A549 (cell line): ENCODE results near the gene POLR1C. TPM values are rescaled to one million over a fixed set of nuclear protein-coding genes. Genes with fewer than 3 reads are reported as not detected.
"Not testable (repeated sequence)": the region's sequence is repeated elsewhere in the genome, so short reads cannot be mapped to it uniquely, and the experiment has no call there.

Experiments
- ATAC-seq, 2 experiments: fragments of 200-7000 bp in 1 of 2; fragments of >200 bp in 1 of 2; cut with Nextera tagmentation in 1 of 2; cut with Tn5 transposase in 1 of 2; 3 replicates each; pipeline versions ENCODE4 v1.8.0 to v1.9.1; 2018 to 2020; ENCODE audit warnings: mild to moderate bottlenecking in 1 of 2, moderate library complexity in 1 of 2
- CTCF ChIA-PET: fragments of 300-600 bp; sonication (Branson Sonifier 250); formaldehyde crosslinking; extraction: SDS; loops from one replicate; lab custom pipeline; 2021; ENCODE audit warnings: antibody characterized with exemption, inconsistent platforms; lab: Yijun Ruan, JAX
- POLR2A ChIA-PET: fragments of 350-600 bp; formaldehyde crosslinking; extraction: SDS; loops from one replicate; lab custom pipeline; 2021; ENCODE audit warnings: antibody characterized with exemption, inconsistent platforms; lab: Yijun Ruan, JAX
- DNase-seq, 2 experiments: peaks; one replicate each; pipeline versions ENCODE4 v3.0.0 to v3.0.0-alpha.2; 2011 to 2016; ENCODE audit warnings: low read depth in 1 of 2, low spot score in 1 of 2
- FAIRE-seq: peaks from 2 replicates; lab custom pipeline; 2011; peaks lifted over from hg19 to GRCh38; lab: Jason Lieb, UNC
- H3K27ac ChIP-seq, 2 experiments: fragments of >200 bp; sonication (Bioruptor Twin); formaldehyde crosslinking; 3 replicates each; pipeline ENCODE4 v1.5.1; 2016 to 2017
- H3K4me1 ChIP-seq: fragments of >200 bp; sonication (Bioruptor Twin); formaldehyde crosslinking; 3 replicates; pipeline ENCODE4 v1.6.1; 2016
- H3K4me2 ChIP-seq: fragments of >200 bp; sonication (Bioruptor Twin); formaldehyde crosslinking; 3 replicates; pipeline ENCODE4 v1.6.1; 2016
- H3K4me3 ChIP-seq: fragments of >200 bp; sonication (Bioruptor Twin); formaldehyde crosslinking; 3 replicates; pipeline ENCODE4 v1.5.1; 2016
- H3K9me3 ChIP-seq: fragments of >200 bp; sonication (Bioruptor Twin); formaldehyde crosslinking; 3 replicates; pipeline ENCODE4 v1.6.1; 2016
- CBX2 ChIP-seq: fragments of 200-600 bp; sonication (generic); IDR thresholded peaks from 2 replicates; pipeline ENCODE4 v1.6.1; 2016; ENCODE audit warnings: low read depth, mild to moderate bottlenecking, borderline replicate concordance
- CBX8 ChIP-seq: fragments of 200-600 bp; sonication (generic); IDR thresholded peaks from 2 replicates; pipeline ENCODE4 v1.6.1; 2016
- CHD4 ChIP-seq: fragments of 200-600 bp; sonication (generic); IDR thresholded peaks from 2 replicates; pipeline ENCODE4 v1.6.1; 2016; ENCODE audit warnings: antibody characterized with exemption, mild to moderate bottlenecking, borderline replicate concordance
- EHF ChIP-seq: fragments of 250-450 bp; sonication (Bioruptor Pico); IDR thresholded peaks from 2 replicates; pipeline ENCODE4 v1.5.0; 2020; ENCODE audit warnings: mild to moderate bottlenecking
- EHMT2 ChIP-seq: fragments of 200-600 bp; sonication (generic); IDR thresholded peaks from 2 replicates; pipeline ENCODE4 v1.6.1; 2016; ENCODE audit warnings: antibody characterized with exemption, low read depth, mild to moderate bottlenecking, moderate library complexity
- FOSL2 ChIP-seq, 2 experiments: fragments of 450-650 bp in 1 of 2; fragments of >200 bp in 1 of 2; sonication (Bioruptor Twin) in 1 of 2; formaldehyde crosslinking; IDR thresholded peaks; 2 replicates each; pipeline versions ENCODE4 v1.5.0 to v1.6.1; 2016 to 2020; ENCODE audit warnings: mild to moderate bottlenecking in 1 of 2, moderate library complexity in 1 of 2
- FOXS1 ChIP-seq: fragments of 250-450 bp; sonication (Bioruptor Pico); IDR thresholded peaks from 2 replicates; pipeline ENCODE4 v1.5.0; 2020; ENCODE audit warnings: mild to moderate bottlenecking, moderate library complexity
- HEYL ChIP-seq: fragments of 250-450 bp; sonication (Bioruptor Pico); IDR thresholded peaks from 2 replicates; pipeline ENCODE4 v1.8.0; 2021; ENCODE audit warnings: mild to moderate bottlenecking, moderate library complexity
- HOXB5 ChIP-seq: fragments of 250-450 bp; sonication (Bioruptor Pico); IDR thresholded peaks from 2 replicates; pipeline ENCODE4 v1.5.0; 2020; ENCODE audit warnings: mild to moderate bottlenecking, moderate library complexity
- JUNB ChIP-seq: fragments of >200 bp; sonication (Bioruptor Twin); formaldehyde crosslinking; IDR thresholded peaks from 2 replicates; pipeline ENCODE4 v1.6.1; 2016
- MAFK ChIP-seq: fragments of 450-650 bp; IDR thresholded peaks from 2 replicates; pipeline ENCODE4 v1.6.1; 2014; ENCODE audit not compliant: partially characterized antibody
- MYC ChIP-seq: IDR thresholded peaks from 2 replicates; pipeline ENCODE4 v1.6.1; 2012; ENCODE audit warnings: mild to moderate bottlenecking, inconsistent platforms, low read length, improper control_type of control experiment, borderline replicate concordance
- NPAS2 ChIP-seq: fragments of 250-450 bp; sonication (Bioruptor Pico); IDR thresholded peaks from 2 replicates; pipeline ENCODE4 v1.8.0; 2022; ENCODE audit warnings: mild to moderate bottlenecking, moderate library complexity, borderline replicate concordance
- NR3C1 ChIP-seq: fragments of >200 bp; sonication (Bioruptor Twin); formaldehyde crosslinking; IDR thresholded peaks from 3 replicates; pipeline ENCODE4 v1.6.1; 2017
- POLR2A ChIP-seq: IDR thresholded peaks from 2 replicates; pipeline ENCODE4 v1.6.1; 2012; ENCODE audit warnings: mild to moderate bottlenecking, low read length
- POLR2AphosphoS2 ChIP-seq: conservative IDR thresholded peaks from 2 replicates; pipeline ENCODE4 v1.6.1; 2012; ENCODE audit warnings: low read length, improper control_type of control experiment, inconsistent platforms
- RARB ChIP-seq: fragments of 250-450 bp; sonication (Bioruptor Pico); IDR thresholded peaks from 2 replicates; pipeline ENCODE4 v1.8.0; 2021; ENCODE audit warnings: mild to moderate bottlenecking, moderate library complexity
- RFX5 ChIP-seq: fragments of 450-650 bp; IDR thresholded peaks from 2 replicates; pipeline ENCODE4 v1.7.1; 2014; ENCODE audit warnings: antibody characterized with exemption, mild to moderate bottlenecking, moderate library complexity
- RNF2 ChIP-seq: fragments of 200-600 bp; sonication (generic); IDR thresholded peaks from 2 replicates; pipeline ENCODE4 v1.6.1; 2016; ENCODE audit warnings: low read depth, mild to moderate bottlenecking, antibody characterized with exemption, moderate library complexity, borderline replicate concordance
- TP53 ChIP-seq: fragments of 250-450 bp; sonication (Bioruptor Pico); IDR thresholded peaks from 2 replicates; pipeline ENCODE4 v1.5.0; 2021; ENCODE audit warnings: mild to moderate bottlenecking, moderate library complexity
- ZFP36 ChIP-seq: fragments of 450-650 bp; IDR thresholded peaks from 2 replicates; pipeline ENCODE4 v1.6.1; 2014; ENCODE audit warnings: borderline replicate concordance; ENCODE audit not compliant: partially characterized antibody
- ZSCAN20 ChIP-seq: fragments of 250-450 bp; sonication (Bioruptor Pico); IDR thresholded peaks from 2 replicates; pipeline ENCODE4 v1.8.0; 2022; ENCODE audit warnings: mild to moderate bottlenecking, moderate library complexity
- WGBS: methylation state at CpG from one replicate; pipeline ENCODE4 v1.1.6; 2017; ENCODE audit errors: missing lambda C conversion rate; 5-methylcytosine and 5-hydroxymethylcytosine counted together
- polyA plus RNA-seq, 4 experiments: library from polyadenylated mRNA; depleted of rRNA in 3 of 4; stranded (reverse); fragments of >200 nt; fragmentation: RNase III in 1 of 4; extraction: RNeasy Plus Mini Kit Qiagen cat#74134 plus additional on column Dnase treatment in 1 of 4; gene quantifications; 2 replicates in 3 of 4; 3 replicates in 1 of 4; pipeline ENCODE4 v1.2.3, GENCODE V29; 2011 to 2017
- TF ChIP-seq, protein P1 (sequence below): IDR thresholded peaks from 2 replicates; pipeline ENCODE4 v1.6.1; 2012; ENCODE audit warnings: low read depth, borderline replicate concordance
- TF ChIP-seq, protein P2 (sequence below): fragments of 150-350 bp; IDR thresholded peaks from 2 replicates; pipeline ENCODE4 v1.6.1; 2014; ENCODE audit warnings: low read depth, mild to moderate bottlenecking, low read length
- TF ChIP-seq, protein P3 (sequence below): fragments of 250-450 bp; sonication (Bioruptor Pico); IDR thresholded peaks from 2 replicates; pipeline ENCODE4 v1.5.0; 2020; ENCODE audit warnings: low read depth, mild to moderate bottlenecking, moderate library complexity
- TF ChIP-seq, protein P4 (sequence below): fragments of >200 bp; sonication (Bioruptor Twin); formaldehyde crosslinking; IDR thresholded peaks from 3 replicates; pipeline ENCODE4 v1.5.1; 2016
- TF ChIP-seq, protein P5 (sequence below): fragments of 450-650 bp; IDR thresholded peaks from 2 replicates; pipeline ENCODE4 v1.6.1; 2014; ENCODE audit warnings: antibody characterized with exemption

POLR1C gene
- polyA plus RNA-seq, 2 of the 4 experiments (the other 2 are of a cell fraction): 48.5 to 63.1 TPM

DNA sequence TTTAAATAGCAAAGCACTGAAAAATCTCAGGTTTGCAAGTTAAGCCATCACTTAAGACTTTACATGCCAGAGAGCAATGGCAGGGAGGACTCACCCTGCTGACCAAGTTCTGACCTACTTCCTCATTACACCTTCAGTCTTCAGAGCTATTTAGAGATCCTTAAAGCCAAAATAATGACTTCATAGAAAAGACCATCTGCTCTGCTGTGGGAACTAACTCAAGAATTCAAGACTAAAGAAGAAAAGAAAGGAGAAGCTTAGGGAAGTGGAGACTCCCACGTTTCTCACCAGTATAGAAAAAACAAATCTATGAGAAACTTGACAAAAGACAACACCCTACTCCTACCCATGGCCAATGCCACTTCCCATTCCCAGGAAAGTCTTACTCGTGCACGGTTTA lies 30.3 kb downstream of the POLR1C start:
- Histone ChIP-seq H3K4me3 (no peak overlapping the region), H3K27ac (no peak overlapping the region), H3K9me3 (no peaks in the 10 kb centered on the region), H3K4me1 (no peaks in the 10 kb centered on the region), H3K4me2 (no peak overlapping the region)
- ATAC-seq (no peak), FAIRE-seq (no peak), DNase-seq (no peak)
- ChIA-PET CTCF (interaction anchor here (0.5 kb wide), 1 partner anchor 592 kb away, joined by 3 read pairs; no protein-coding TSS in a partner anchor), POLR2A (no interaction called here)
- WGBS: 92% methylated on average over 3 of the region's 3 CpGs
- TF ChIP-seq, protein P1, sequence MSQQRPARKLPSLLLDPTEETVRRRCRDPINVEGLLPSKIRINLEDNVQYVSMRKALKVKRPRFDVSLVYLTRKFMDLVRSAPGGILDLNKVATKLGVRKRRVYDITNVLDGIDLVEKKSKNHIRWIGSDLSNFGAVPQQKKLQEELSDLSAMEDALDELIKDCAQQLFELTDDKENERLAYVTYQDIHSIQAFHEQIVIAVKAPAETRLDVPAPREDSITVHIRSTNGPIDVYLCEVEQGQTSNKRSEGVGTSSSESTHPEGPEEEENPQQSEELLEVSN: no peak
- TF ChIP-seq RNF2: no peak
- no peak for TF ChIP-seq CBX2
- TF ChIP-seq, protein P2, sequence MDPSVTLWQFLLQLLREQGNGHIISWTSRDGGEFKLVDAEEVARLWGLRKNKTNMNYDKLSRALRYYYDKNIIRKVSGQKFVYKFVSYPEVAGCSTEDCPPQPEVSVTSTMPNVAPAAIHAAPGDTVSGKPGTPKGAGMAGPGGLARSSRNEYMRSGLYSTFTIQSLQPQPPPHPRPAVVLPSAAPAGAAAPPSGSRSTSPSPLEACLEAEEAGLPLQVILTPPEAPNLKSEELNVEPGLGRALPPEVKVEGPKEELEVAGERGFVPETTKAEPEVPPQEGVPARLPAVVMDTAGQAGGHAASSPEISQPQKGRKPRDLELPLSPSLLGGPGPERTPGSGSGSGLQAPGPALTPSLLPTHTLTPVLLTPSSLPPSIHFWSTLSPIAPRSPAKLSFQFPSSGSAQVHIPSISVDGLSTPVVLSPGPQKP: no peak
- no peak for TF ChIP-seq HOXB5 (CRISPR knock-in tag)
- TF ChIP-seq, protein P3, sequence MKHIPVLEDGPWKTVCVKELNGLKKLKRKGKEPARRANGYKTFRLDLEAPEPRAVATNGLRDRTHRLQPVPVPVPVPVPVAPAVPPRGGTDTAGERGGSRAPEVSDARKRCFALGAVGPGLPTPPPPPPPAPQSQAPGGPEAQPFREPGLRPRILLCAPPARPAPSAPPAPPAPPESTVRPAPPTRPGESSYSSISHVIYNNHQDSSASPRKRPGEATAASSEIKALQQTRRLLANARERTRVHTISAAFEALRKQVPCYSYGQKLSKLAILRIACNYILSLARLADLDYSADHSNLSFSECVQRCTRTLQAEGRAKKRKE (CRISPR knock-in tag): no peak
- no peak for TF ChIP-seq TP53 (CRISPR knock-in tag)
- TF ChIP-seq NR3C1: no peak
- no peak for TF ChIP-seq ZSCAN20 (CRISPR knock-in tag)
- TF ChIP-seq, protein P4, sequence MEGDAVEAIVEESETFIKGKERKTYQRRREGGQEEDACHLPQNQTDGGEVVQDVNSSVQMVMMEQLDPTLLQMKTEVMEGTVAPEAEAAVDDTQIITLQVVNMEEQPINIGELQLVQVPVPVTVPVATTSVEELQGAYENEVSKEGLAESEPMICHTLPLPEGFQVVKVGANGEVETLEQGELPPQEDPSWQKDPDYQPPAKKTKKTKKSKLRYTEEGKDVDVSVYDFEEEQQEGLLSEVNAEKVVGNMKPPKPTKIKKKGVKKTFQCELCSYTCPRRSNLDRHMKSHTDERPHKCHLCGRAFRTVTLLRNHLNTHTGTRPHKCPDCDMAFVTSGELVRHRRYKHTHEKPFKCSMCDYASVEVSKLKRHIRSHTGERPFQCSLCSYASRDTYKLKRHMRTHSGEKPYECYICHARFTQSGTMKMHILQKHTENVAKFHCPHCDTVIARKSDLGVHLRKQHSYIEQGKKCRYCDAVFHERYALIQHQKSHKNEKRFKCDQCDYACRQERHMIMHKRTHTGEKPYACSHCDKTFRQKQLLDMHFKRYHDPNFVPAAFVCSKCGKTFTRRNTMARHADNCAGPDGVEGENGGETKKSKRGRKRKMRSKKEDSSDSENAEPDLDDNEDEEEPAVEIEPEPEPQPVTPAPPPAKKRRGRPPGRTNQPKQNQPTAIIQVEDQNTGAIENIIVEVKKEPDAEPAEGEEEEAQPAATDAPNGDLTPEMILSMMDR: no peak
- no peak for TF ChIP-seq EHMT2
- no peak for TF ChIP-seq NPAS2
- no peak for TF ChIP-seq EHF
- TF ChIP-seq, protein P5, sequence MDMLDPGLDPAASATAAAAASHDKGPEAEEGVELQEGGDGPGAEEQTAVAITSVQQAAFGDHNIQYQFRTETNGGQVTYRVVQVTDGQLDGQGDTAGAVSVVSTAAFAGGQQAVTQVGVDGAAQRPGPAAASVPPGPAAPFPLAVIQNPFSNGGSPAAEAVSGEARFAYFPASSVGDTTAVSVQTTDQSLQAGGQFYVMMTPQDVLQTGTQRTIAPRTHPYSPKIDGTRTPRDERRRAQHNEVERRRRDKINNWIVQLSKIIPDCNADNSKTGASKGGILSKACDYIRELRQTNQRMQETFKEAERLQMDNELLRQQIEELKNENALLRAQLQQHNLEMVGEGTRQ: no peak
- TF ChIP-seq POLR2A: no peak
- no peak for TF ChIP-seq MAFK

DNA sequence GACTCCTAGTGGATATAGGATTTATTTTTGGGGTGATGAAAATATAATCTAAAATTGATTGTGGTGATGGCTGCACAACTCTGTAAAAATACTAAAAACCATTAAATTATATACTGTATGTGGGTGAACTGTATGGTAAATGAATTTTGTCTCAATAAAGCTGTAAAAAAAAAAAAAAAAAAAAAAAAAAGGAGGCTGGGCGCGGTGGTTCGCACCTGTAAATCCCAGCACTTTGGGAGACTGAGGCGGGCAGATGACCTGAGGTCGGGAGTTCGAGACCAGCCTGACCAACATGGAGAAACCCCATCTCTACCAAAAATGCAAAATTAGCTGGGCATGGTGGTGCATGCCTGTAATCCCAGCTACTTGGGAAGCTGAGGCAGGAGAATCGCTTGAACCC lies 40.7 kb downstream of the POLR1C start:
- CTCF ChIA-PET: interaction anchor here (0.6 kb wide), 1 partner anchor 13 kb away, joined by 3 read pairs; no protein-coding TSS in a partner anchor
- H3K4me3 ChIP-seq, DNase-seq, ATAC-seq, POLR2A ChIA-PET, H3K9me3 ChIP-seq, H3K4me1 ChIP-seq, H3K4me2 ChIP-seq, H3K27ac ChIP-seq, FAIRE-seq: not testable (repeated sequence)
- 96% methylated on average over 7 of the region's 7 CpGs for WGBS

DNA sequence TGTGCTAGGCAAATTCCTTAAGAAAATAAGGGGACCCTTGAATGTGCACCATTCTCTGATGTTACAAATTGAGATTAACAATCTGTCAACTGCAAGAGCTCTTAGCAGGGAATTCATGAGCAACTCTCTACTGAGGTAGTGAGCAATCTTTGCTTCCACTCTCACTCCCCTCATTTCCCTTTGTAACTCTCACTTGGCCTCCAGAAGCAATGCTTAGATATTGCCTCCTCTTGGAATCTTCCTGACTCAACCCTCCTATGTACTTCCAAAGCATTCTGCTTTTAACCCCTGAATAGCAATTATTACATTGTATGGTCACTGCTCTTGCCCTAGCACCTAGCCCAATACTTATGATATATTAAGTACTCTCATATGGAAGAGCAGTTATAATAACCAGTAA lies 42.4 kb downstream of the POLR1C start:
- no peak for TF ChIP-seq HEYL (CRISPR knock-in tag)
- no peak for TF ChIP-seq FOXS1 (CRISPR knock-in tag)
- no peak for TF ChIP-seq ZFP36
- no peak for TF ChIP-seq JUNB
- TF ChIP-seq RNF2: no peak
- no peak for TF ChIP-seq RFX5
- TF ChIP-seq CBX8: no peak
- no peak for TF ChIP-seq FOSL2 (IDR thresholded peaks at IDR 0.05)
- no peak for TF ChIP-seq FOSL2 (CRISPR knock-in tag; IDR thresholded peaks at IDR 0.05)
- TF ChIP-seq RARB (CRISPR knock-in tag): no peak
- no peak for TF ChIP-seq MYC
- no peak for TF ChIP-seq POLR2AphosphoS2
- no peak for TF ChIP-seq NPAS2
- no peak for TF ChIP-seq CHD4
- TF ChIP-seq, all 56 proteins: peak for 0
- H3K4me3 ChIP-seq: no peak overlapping the region
- ATAC-seq: no peak
- POLR2A ChIA-PET: no interaction called here
- no peaks in the 10 kb centered on the region for H3K9me3 ChIP-seq
- no peak for DNase-seq
- no peaks in the 10 kb centered on the region for H3K4me1 ChIP-seq
- H3K27ac ChIP-seq: no peak overlapping the region
- no peak overlapping the region for H3K4me2 ChIP-seq
- FAIRE-seq: no peak
- CTCF ChIA-PET: interaction anchor here (0.6 kb wide), 1 partner anchor 627 kb away, joined by 3 read pairs; no protein-coding TSS in a partner anchor
